C4-2B (cell line): ENCODE results near the gene C6orf141.

Experiments
- H3K27ac ChIP-seq: fragments of 450-650 bp; 2 replicates; pipeline ENCODE4 v1.5.1; 2017
- CTCF ChIP-seq: fragments of 450-650 bp; conservative IDR thresholded peaks from 2 replicates; pipeline ENCODE4 v1.5.1; 2017; ENCODE audit warnings: mild to moderate bottlenecking
- ZFX ChIP-seq: fragments of 450-650 bp; IDR thresholded peaks from 2 replicates; pipeline ENCODE4 v1.6.1; 2017

C6orf141 gene

GRCh38 chr6:49557177-49557576 is 6.7 kb downstream of the C6orf141 start:
- H3K27ac ChIP-seq: peak overlapping the region; percentile 35
- no peak for TF ChIP-seq ZFX

- no peak overlapping the region for H3K27ac ChIP-seq
- TF ChIP-seq CTCF: no peak
- no peak for TF ChIP-seq ZFX
These were observed 7.8 kb downstream of the C6orf141 start for GRCh38 chr6:49558238-49558637.

- TF ChIP-seq CTCF (no peak), ZFX (no peak)
These were observed 12.8 kb downstream of the C6orf141 start for GRCh38 chr6:49563006-49563886.

GRCh38 chr6:49564552-49564951 is 14.1 kb downstream of the C6orf141 start:
- H3K27ac ChIP-seq: no peak overlapping the region
- no peak for TF ChIP-seq ZFX
- no peak for TF ChIP-seq CTCF

More at GRCh38 chr6:49563006-49563886, 12.8 kb downstream of the C6orf141 start:
- H3K27ac ChIP-seq: no peak overlapping the region

- no peak overlapping the region for H3K27ac ChIP-seq
- no peak for TF ChIP-seq CTCF
- TF ChIP-seq ZFX: no peak
These were observed 14.8 kb downstream of the C6orf141 start for GRCh38 chr6:49565261-49565660.

- no peak overlapping the region for H3K27ac ChIP-seq
- TF ChIP-seq ZFX (no peak), CTCF (no peak)
These were observed 15.4 kb downstream of the C6orf141 start for GRCh38 chr6:49565855-49566254.

- TF ChIP-seq ZFX: no peak
- peak; percentile 42 for TF ChIP-seq CTCF
- no peak overlapping the region for H3K27ac ChIP-seq
These were observed 20.1 kb downstream of the C6orf141 start for GRCh38 chr6:49570474-49571079.
